Naive thymus-derived CD4-positive, alpha-beta T cell (primary cell): ENCODE data around the gene HNMT. TPM values are rescaled to one million over a fixed set of nuclear protein-coding genes. Genes with fewer than 3 reads are reported as not detected.

ENCODE experiments used
- ATAC-seq: fragments of 150-1000 bp; cut with Tn5 transposase; 2 replicates; pipeline ENCODE4 v1.10.0; 2021; ENCODE audit warnings: mild to moderate bottlenecking, moderate library complexity
- CTCF ChIA-PET: fragments of 350-600 bp; sonication (Branson Sonifier 250); formaldehyde crosslinking; loops from one replicate; lab custom pipeline; 2021; ENCODE audit warnings: antibody characterized with exemption; lab: Charles Lee
- POLR2A ChIA-PET: fragments of 350-600 bp; sonication (Branson Sonifier 250); formaldehyde crosslinking; loops from one replicate; lab custom pipeline; 2021; ENCODE audit warnings: antibody characterized with exemption, inconsistent platforms; lab: Charles Lee
- DNase-seq, 9 donors: peaks; one replicate each; pipeline versions ENCODE4 v3.0.0 to v3.0.0-alpha.2; 2020 to 2022; ENCODE audit warnings: mixed read lengths in 1 of 9
- H3K27ac ChIP-seq: one replicate; pipeline ENCODE4 v1.7.0; 2013; ENCODE audit warnings: mild to moderate bottlenecking, low read depth, low read length, moderate library complexity
- H3K27me3 ChIP-seq, 2 donors: one replicate each; pipeline ENCODE4 v1.7.0; 2013; ENCODE audit warnings: low read length in 2 of 2, mild to moderate bottlenecking in 2 of 2, moderate library complexity in 2 of 2; ENCODE audit not compliant: control insufficient read depth in 2 of 2, insufficient read depth in 2 of 2
- H3K36me3 ChIP-seq, 3 experiments: 1 replicate in 2 of 3; 2 replicates in 1 of 3; pipeline ENCODE4 v1.7.0; 2013; ENCODE audit warnings: low read length in 3 of 3, mild to moderate bottlenecking in 3 of 3, moderate library complexity in 1 of 3; ENCODE audit not compliant: insufficient read depth in 3 of 3, control insufficient read depth in 2 of 3
- H3K4me1 ChIP-seq, 2 donors: one replicate each; pipeline ENCODE4 v1.7.0; 2013; ENCODE audit warnings: low read length in 2 of 2, mild to moderate bottlenecking in 2 of 2, moderate library complexity in 1 of 2; ENCODE audit not compliant: control insufficient read depth in 2 of 2, insufficient read depth in 2 of 2
- H3K4me3 ChIP-seq: 2 replicates; pipeline ENCODE4 v1.7.0; 2013; ENCODE audit warnings: mild to moderate bottlenecking, low read length
- H3K9me3 ChIP-seq, 3 experiments: 1 replicate in 2 of 3; 2 replicates in 1 of 3; pipeline ENCODE4 v1.7.0; 2013; ENCODE audit warnings: low read length in 3 of 3; ENCODE audit not compliant: control insufficient read depth in 2 of 3
- H3K27ac Mint-ChIP-seq, 9 donors: one replicate each; pipeline ENCODE4 v1.8.0; 2020 to 2022; ENCODE audit warnings: mixed read lengths in 9 of 9, mild to moderate bottlenecking in 8 of 9, moderate library complexity in 5 of 9, inconsistent platforms in 2 of 9
- H3K27me3 Mint-ChIP-seq, 5 donors: one replicate each; pipeline ENCODE4 v1.8.0; 2021 to 2022; ENCODE audit warnings: mixed read lengths in 5 of 5, mild to moderate bottlenecking in 1 of 5
- H3K36me3 Mint-ChIP-seq, 5 donors: one replicate each; pipeline ENCODE4 v1.8.0; 2020 to 2022; ENCODE audit warnings: mixed read lengths in 5 of 5, mild to moderate bottlenecking in 3 of 5, inconsistent platforms in 1 of 5
- H3K4me1 Mint-ChIP-seq, 7 donors: one replicate each; pipeline ENCODE4 v1.8.0; 2020 to 2022; ENCODE audit warnings: mixed read lengths in 7 of 7, mild to moderate bottlenecking in 3 of 7, inconsistent platforms in 1 of 7
- H3K4me3 Mint-ChIP-seq, 10 donors: one replicate each; pipeline ENCODE4 v1.8.0; 2020 to 2022; ENCODE audit warnings: mild to moderate bottlenecking in 10 of 10, mixed read lengths in 10 of 10, moderate library complexity in 6 of 10, inconsistent platforms in 2 of 10
- H3K9me3 Mint-ChIP-seq, 11 donors: one replicate each; pipeline ENCODE4 v1.8.0; 2020 to 2022; ENCODE audit warnings: mixed read lengths in 11 of 11, mild to moderate bottlenecking in 4 of 11, inconsistent platforms in 1 of 11, moderate library complexity in 1 of 11
- intact Hi-C, 2 donors: fragments of 100-400 bp; cut with micrococcal nuclease; formaldehyde crosslinking; loops; one replicate each; pipeline ENCODE4 v1.15.1; 2023
- polyA plus RNA-seq, 2 donors: library from polyadenylated mRNA; unstranded; fragments of 300-500 nt; fragmentation: Illumina TruSeq; gene quantifications; one replicate each; pipeline ENCODE4 v1.2.3, GENCODE V29; 2021
- total RNA-seq, 6 experiments: library from RNA in 5 of 6; stranded (reverse) in 5 of 6; gene quantifications; 1 replicate in 5 of 6; 2 replicates in 1 of 6; pipeline ENCODE4 v1.2.3 and lab custom pipeline; 2021 to 2026

HNMT gene
- total and polyA plus RNA-seq, 7 experiments from 2014 or later, result 1.1 to 7.5 (median 1.7) TPM; not detected in 3

DNA sequence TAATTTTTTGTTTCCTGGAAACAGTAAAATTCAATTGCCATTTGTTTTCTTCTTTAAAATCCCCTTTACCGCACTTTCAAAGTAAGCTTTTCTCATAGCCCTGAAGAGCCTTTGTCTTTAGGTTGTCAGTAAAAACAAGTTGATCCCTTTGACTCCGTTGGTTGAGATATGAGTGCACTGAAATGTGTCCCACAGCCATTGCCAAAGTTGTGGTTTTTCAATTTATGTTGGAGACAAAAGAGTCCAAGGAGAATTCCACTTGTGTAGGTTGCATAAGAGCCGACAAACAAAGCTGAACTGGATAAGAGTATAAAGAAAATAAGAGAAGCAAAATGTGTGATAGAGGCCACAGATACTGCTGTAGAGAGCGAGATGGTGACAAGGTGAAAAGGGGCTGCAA lies 26.1 kb upstream of the HNMT start:
- H3K9me3 Mint-ChIP-seq, result peaks cover 0 to 2% (median 0%) of the 10 kb centered on the region in 11 donors
- ATAC-seq (no peak), DNase-seq (no peak)
- peaks cover 0 to 15% (median 4%) of the 10 kb centered on the region in 5 donors for H3K27me3 Mint-ChIP-seq
- Histone ChIP-seq H3K27me3 (no peaks in the 10 kb centered on the region), H3K27ac (no peak overlapping the region), H3K4me1 (no peaks in the 10 kb centered on the region), H3K4me3 (no peak overlapping the region), H3K36me3 (no peaks in the 10 kb centered on the region), H3K9me3 (no peaks in the 10 kb centered on the region)
- H3K4me3 Mint-ChIP-seq, result no peak overlapping the region
- no peaks in the 10 kb centered on the region for H3K36me3 Mint-ChIP-seq
- CTCF ChIA-PET, result no interaction called here
- H3K4me1 Mint-ChIP-seq, result no peaks in the 10 kb centered on the region
- no peak overlapping the region for H3K27ac Mint-ChIP-seq
- intact Hi-C loops, result no loop called here
- POLR2A ChIA-PET, result no interaction called here

DNA sequence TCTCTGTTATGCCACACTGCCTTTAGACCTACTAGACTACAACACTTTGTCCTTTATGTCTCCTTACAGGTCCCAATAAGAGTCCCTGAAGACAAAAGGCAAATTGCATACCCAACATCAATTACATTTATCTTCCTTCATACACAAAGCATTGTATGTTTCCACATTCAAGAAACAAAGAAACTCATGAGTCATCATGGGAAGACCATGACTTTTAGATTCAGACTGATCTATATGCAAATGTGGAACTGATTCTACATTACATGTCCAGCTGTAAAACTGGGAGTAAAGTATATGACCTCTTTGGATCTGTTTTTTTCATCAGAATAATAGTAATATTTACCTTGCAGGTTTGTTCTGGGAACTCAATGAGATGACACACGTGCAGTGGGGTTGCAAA lies 25.2 kb upstream of the HNMT start:
- no peak for ATAC-seq
- ChIA-PET POLR2A (no interaction called here), CTCF (no interaction called here)
- Mint-ChIP-seq H3K36me3 (no peaks in the 10 kb centered on the region), H3K27ac (no peak overlapping the region), H3K27me3 (peaks cover 0 to 13% (median 4%) of the 10 kb centered on the region in 5 donors), H3K9me3 (peaks cover 0 to 2% (median 0%) of the 10 kb centered on the region in 11 donors), H3K4me3 (no peak overlapping the region), H3K4me1 (no peaks in the 10 kb centered on the region)
- Histone ChIP-seq H3K36me3 (no peaks in the 10 kb centered on the region), H3K4me1 (no peaks in the 10 kb centered on the region), H3K4me3 (no peak overlapping the region), H3K9me3 (no peaks in the 10 kb centered on the region), H3K27me3 (no peaks in the 10 kb centered on the region), H3K27ac (no peak overlapping the region)
- intact Hi-C loops, result no loop called here
- DNase-seq, result no peak

DNA sequence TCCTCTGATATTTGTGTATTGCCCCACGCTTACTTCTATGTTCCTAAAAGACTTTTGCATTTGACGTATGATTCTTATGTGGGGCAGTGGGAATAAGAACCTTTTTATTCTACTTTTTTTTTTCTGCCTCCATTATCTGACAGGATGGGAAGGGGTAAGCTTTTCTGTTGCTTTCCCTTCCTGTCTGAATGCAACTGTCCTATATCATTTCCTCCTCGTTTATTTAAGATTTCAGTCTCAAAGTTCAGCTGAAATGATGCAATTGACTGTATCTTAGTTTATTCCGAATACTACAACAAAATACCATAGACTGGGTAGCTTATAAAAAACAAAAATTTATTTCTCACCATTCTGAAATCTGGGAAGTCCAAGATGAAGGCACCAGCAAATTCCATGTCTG lies 24.1 kb upstream of the HNMT start:
- no peak for ATAC-seq
- intact Hi-C loops, result no loop called here
- no peaks in the 10 kb centered on the region for H3K27me3 ChIP-seq
- Mint-ChIP-seq H3K36me3 (no peaks in the 10 kb centered on the region), H3K4me3 (no peak overlapping the region), H3K4me1 (no peaks in the 10 kb centered on the region), H3K27me3 (peaks cover 0 to 19% (median 4%) of the 10 kb centered on the region in 5 donors), H3K27ac (no peak overlapping the region), H3K9me3 (peaks cover 0 to 2% (median 0%) of the 10 kb centered on the region in 11 donors)
- no peak overlapping the region for H3K4me3 ChIP-seq
- H3K4me1 ChIP-seq, result no peaks in the 10 kb centered on the region
- H3K9me3 ChIP-seq, result no peaks in the 10 kb centered on the region
- CTCF ChIA-PET, result no interaction called here
- POLR2A ChIA-PET, result no interaction called here
- no peak overlapping the region for H3K27ac ChIP-seq
- no peaks in the 10 kb centered on the region for H3K36me3 ChIP-seq
- no peak for DNase-seq

DNA sequence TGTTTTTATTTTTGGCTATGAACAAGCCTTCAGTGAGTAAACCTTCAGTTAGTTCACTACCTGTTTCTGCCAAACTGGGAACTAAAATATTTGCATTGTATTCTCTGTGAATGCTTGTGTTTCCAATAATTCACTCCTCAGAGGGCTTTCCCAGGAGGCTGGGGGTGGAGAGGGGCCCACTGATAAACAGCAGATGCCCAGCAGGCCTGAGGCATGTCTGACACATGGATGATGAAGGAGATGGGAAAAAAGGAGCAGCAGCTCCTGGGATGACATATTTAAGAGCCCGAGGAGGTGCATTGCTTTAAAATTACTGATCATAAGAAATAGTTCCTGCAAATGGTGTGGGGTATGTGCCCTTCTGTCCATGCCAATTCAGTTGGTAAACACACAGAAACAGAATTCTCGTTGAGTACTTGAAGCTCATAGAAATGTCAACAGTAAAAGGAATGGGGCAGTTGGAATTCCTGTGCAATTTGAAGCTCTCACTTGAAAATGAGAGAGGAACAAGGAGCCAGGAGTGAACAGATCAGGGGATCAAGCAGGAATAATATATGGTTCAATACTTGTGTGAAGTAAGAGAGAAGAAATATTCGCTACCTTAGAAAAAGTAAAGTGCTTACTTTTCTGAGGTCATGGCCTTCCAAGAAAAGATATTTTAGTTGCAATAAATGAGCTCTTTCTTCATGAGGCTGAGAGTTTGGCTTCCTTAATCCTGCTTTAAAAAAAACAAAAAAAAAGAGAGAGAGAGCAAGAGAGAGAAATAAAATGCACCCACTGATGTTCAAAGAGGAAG lies 22.0 kb upstream of the HNMT start:
- Mint-ChIP-seq H3K4me1 (no peaks in the 10 kb centered on the region), H3K9me3 (peaks cover 0 to under 1% (median 0%) of the 10 kb centered on the region in 11 donors), H3K27me3 (peaks cover 2 to 13% (median 3%) of the 10 kb centered on the region in 5 donors), H3K27ac (no peak overlapping the region), H3K4me3 (no peak overlapping the region), H3K36me3 (no peaks in the 10 kb centered on the region)
- ChIA-PET POLR2A (no interaction called here), CTCF (no interaction called here)
- Histone ChIP-seq H3K9me3 (no peaks in the 10 kb centered on the region), H3K27me3 (no peaks in the 10 kb centered on the region), H3K4me1 (no peaks in the 10 kb centered on the region), H3K4me3 (no peak overlapping the region), H3K36me3 (no peaks in the 10 kb centered on the region), H3K27ac (no peak overlapping the region)
- no peak for DNase-seq
- ATAC-seq, result no peak
- intact Hi-C loops, result no loop called here

DNA sequence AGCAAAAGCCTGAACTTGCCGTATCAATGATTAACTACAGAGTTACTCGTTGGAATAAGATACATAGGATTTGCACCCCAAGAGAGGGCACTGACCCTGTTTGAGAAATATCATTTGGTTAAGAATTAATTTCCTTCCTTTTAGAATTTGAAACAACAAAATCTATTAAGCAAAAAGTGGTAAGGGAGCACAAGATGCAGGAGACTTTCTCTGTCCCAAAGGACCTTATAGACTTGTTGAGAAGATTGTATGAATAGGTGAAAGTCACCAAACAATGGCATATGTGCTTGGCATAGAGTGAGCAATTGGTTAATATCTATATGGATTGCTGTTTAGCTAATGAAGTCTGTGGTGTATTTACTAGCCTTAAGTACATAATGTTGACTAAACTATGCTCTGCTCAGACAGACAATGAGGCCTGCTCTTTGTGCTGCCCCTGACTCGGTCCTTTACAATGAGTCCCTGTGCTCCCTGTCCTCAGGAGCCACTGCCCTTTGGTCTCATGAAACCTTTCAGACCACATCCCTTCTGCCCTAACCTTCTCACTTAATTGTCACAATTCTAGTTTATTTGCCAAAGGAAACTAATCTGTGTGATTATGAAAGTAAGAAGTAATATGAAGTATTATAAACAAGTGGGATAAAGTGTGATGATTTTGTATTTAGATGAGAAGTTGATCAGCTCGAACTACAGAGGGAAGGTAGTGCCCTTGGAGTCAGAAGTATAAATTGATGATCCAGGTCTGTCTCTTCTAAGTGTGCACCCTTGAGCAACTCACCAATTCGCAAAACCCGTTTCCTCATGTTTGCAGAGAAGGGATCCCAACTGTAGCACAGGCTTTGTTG lies 21.2 kb upstream of the HNMT start:
- ATAC-seq, result no peak
- H3K9me3 ChIP-seq, result no peaks in the 10 kb centered on the region
- no peak for DNase-seq
- Mint-ChIP-seq H3K9me3 (no peaks in the 10 kb centered on the region), H3K36me3 (no peaks in the 10 kb centered on the region), H3K27ac (no peak overlapping the region), H3K27me3 (peaks cover 0 to 13% (median 3%) of the 10 kb centered on the region in 5 donors), H3K4me3 (no peak overlapping the region), H3K4me1 (no peaks in the 10 kb centered on the region)
- no peak overlapping the region for H3K27ac ChIP-seq
- no peaks in the 10 kb centered on the region for H3K27me3 ChIP-seq
- H3K36me3 ChIP-seq, result no peaks in the 10 kb centered on the region
- no peaks in the 10 kb centered on the region for H3K4me1 ChIP-seq
- CTCF ChIA-PET, result no interaction called here
- intact Hi-C loops, result no loop called here
- H3K4me3 ChIP-seq, result no peak overlapping the region
- POLR2A ChIA-PET, result no interaction called here

DNA sequence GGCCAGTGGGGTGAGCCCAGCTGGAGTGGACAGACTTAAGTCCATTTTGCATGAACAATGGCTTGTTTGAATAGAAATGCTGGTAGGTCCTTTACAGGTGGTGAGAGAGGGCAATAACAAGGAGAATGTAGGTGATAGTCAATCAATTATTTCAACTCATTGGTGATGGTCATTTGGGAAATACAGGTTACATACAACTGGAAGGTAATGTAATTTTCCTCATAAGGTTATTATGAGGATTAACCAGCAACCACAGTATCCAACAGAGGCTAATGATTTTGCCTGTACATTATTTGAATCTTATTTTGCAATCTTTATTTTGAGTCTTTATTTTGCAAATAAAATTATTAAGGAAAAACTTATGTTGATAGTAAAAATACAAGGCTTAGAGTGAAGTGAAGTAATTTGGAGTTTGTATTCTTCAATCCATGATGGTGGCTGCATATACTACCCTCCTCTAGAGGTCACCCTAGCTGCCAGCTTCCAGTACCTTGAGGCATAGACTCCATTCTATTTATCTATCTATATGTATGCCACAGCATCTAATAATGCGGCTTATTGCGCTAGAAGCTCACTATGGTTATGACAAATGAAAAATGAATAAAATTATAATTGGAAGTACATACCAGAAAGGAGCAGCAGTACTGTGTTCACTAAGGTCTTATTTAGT lies 20.5 kb upstream of the HNMT start:
- no peaks in the 10 kb centered on the region for H3K9me3 Mint-ChIP-seq
- no peak for DNase-seq
- H3K4me1 Mint-ChIP-seq, result no peaks in the 10 kb centered on the region
- H3K27ac Mint-ChIP-seq, result no peak overlapping the region
- H3K27me3 ChIP-seq, result no peaks in the 10 kb centered on the region
- intact Hi-C loops, result no loop called here
- no peaks in the 10 kb centered on the region for H3K36me3 ChIP-seq
- no peak for ATAC-seq
- no peaks in the 10 kb centered on the region for H3K9me3 ChIP-seq
- ChIA-PET CTCF (no interaction called here), POLR2A (no interaction called here)
- no peaks in the 10 kb centered on the region for H3K4me1 ChIP-seq
- no peak overlapping the region for H3K4me3 ChIP-seq
- H3K27me3 Mint-ChIP-seq, result peaks cover 0 to 13% (median 3%) of the 10 kb centered on the region in 5 donors
- no peak overlapping the region for H3K27ac ChIP-seq
- no peaks in the 10 kb centered on the region for H3K36me3 Mint-ChIP-seq
- H3K4me3 Mint-ChIP-seq, result no peak overlapping the region
